Measurements from ENCODE around the gene FOXO1. TPM values are rescaled to one million over a fixed set of nuclear protein-coding genes. Genes with fewer than 3 reads are reported as not detected.
"Not testable (repeated sequence)": the region's sequence is repeated elsewhere in the genome, so short reads cannot be mapped to it uniquely, and the experiment has no call there.

The FOXO1 gene
- 100 to 1,000 TPM in 1 of 4 donors, 10 to 100 TPM in 3; 65.7 to 111 (median 87.5) TPM for total RNA-seq

GRCh38 chr13:40666045-40666932 is at the start of gene FOXO1:
FOXO1 (minus strand) TSS chr13:40666641; CDS start chr13:40666212, 429 bp downstream.
- ATAC-seq (ENCODE audit: low FRiP score) (peak; percentile 83), DNase-seq (ENCODE audit: low spot score) (peak; percentile 56)
- TF ChIP-seq CTCF (IDR thresholded peaks at IDR 0.05), result no peak

GRCh38 chr13:40714433-40714832 is 48.0 kb upstream of the FOXO1 start:
- not testable (repeated sequence) for DNase-seq (ENCODE audit: low spot score); ATAC-seq (ENCODE audit: low FRiP score)

- ATAC-seq (ENCODE audit: low FRiP score) (no peak), DNase-seq (ENCODE audit: low spot score) (no peak)
- TF ChIP-seq CTCF (IDR thresholded peaks at IDR 0.05), result no peak
These were observed 40.0 kb upstream of the FOXO1 start for GRCh38 chr13:40706439-40706838.

- ATAC-seq (ENCODE audit: low FRiP score) (no peak), DNase-seq (ENCODE audit: low spot score) (no peak)
- TF ChIP-seq CTCF (IDR thresholded peaks at IDR 0.05), result no peak
These were observed 31.3 kb upstream of the FOXO1 start for GRCh38 chr13:40697711-40698110.

- ATAC-seq (ENCODE audit: low FRiP score) (no peak), DNase-seq (ENCODE audit: low spot score) (no peak)
- no peak for TF ChIP-seq CTCF (IDR thresholded peaks at IDR 0.05)
These were observed 28.0 kb upstream of the FOXO1 start for GRCh38 chr13:40694426-40694825.

- DNase-seq (ENCODE audit: low spot score) (no peak), ATAC-seq (ENCODE audit: low FRiP score) (no peak)
These were observed 26.5 kb upstream of the FOXO1 start for GRCh38 chr13:40692946-40693345.

GRCh38 chr13:40688781-40689180 is 22.3 kb upstream of the FOXO1 start:
- DNase-seq (ENCODE audit: low spot score) (no peak), ATAC-seq (ENCODE audit: low FRiP score) (no peak)
- no peak for TF ChIP-seq CTCF (IDR thresholded peaks at IDR 0.05)

More at GRCh38 chr13:40692946-40693345, 26.5 kb upstream of the FOXO1 start:
- no peak for TF ChIP-seq CTCF (IDR thresholded peaks at IDR 0.05)

Measured in omental fat pad (tissue), 4 donors.